ENCODE results near the gene HMCN2. TPM values are rescaled to one million over a fixed set of nuclear protein-coding genes. Genes with fewer than 3 reads are reported as not detected.

HMCN2 gene
- total and polyA plus RNA-seq, 2 donors from 2014 or later = 0.99 to 8.6 TPM

- Histone ChIP-seq H3K9me3 (ENCODE audit: control insufficient read depth in 2 of 3, insufficient read depth in 1 of 3, low read length in 3 of 3) (peaks cover 0 to 2% (median 0%) of the 10 kb centered on the region in 3 donors), H3K27me3 (ENCODE audit: control insufficient read depth, insufficient read depth, low read length) (no peaks in the 10 kb centered on the region), H3K27ac (ENCODE audit: low read depth in 2 of 2, low read length in 2 of 2) (peak overlapping the region in 1 of 2 donors; percentile 16), H3K36me3 (ENCODE audit: control insufficient read depth in 2 of 3, insufficient read depth in 3 of 3, low read length in 3 of 3) (peaks cover 3 to 30% (median 4%) of the 10 kb centered on the region in 3 donors), H3K9ac (ENCODE audit: low read length in 3 of 3) (no peak overlapping the region), H3K4me3 (ENCODE audit: low read length in 3 of 3) (no peak overlapping the region), H3K4me1 (ENCODE audit: control insufficient read depth in 2 of 3, insufficient read depth in 2 of 3, low read depth in 1 of 3, low read length in 3 of 3) (peaks cover 0 to 7% (median 3%) of the 10 kb centered on the region in 3 donors)
- intact Hi-C loops (cut with DNase I) = no loop called here
- TF ChIP-seq CTCF (IDR thresholded peaks at IDR 0.05; ENCODE audit: borderline replicate concordance, extremely low read depth, insufficient read depth) = no peak
- FAIRE-seq (no peak), DNase-seq (no peak)
Measured at GRCh38 chr9:130459151-130459550, 193.6 kb downstream of the HMCN2 start.

- intact Hi-C loops (cut with DNase I) = loop anchor here (5.0 kb wide), 1 partner anchor 222 kb away; no protein-coding TSS in a partner anchor
- no peaks in the 10 kb centered on the region for H3K9me3 ChIP-seq (ENCODE audit: control insufficient read depth in 2 of 3, insufficient read depth in 1 of 3, low read length in 3 of 3)
- H3K4me3 ChIP-seq (ENCODE audit: low read length in 3 of 3) = no peak overlapping the region
- no peaks in the 10 kb centered on the region for H3K27me3 ChIP-seq (ENCODE audit: control insufficient read depth, insufficient read depth, low read length)
- peaks cover 0 to 24% (median 0%) of the 10 kb centered on the region in 3 donors for H3K36me3 ChIP-seq (ENCODE audit: control insufficient read depth in 2 of 3, insufficient read depth in 3 of 3, low read length in 3 of 3)
- no peak for TF ChIP-seq CTCF (IDR thresholded peaks at IDR 0.05; ENCODE audit: borderline replicate concordance, extremely low read depth, insufficient read depth)
- peaks cover 0 to 6% (median 0%) of the 10 kb centered on the region in 3 donors for H3K4me1 ChIP-seq (ENCODE audit: control insufficient read depth in 2 of 3, insufficient read depth in 2 of 3, low read depth in 1 of 3, low read length in 3 of 3)
- no peak for FAIRE-seq
- DNase-seq = no peak
- H3K9ac ChIP-seq (ENCODE audit: low read length in 3 of 3) = no peak overlapping the region
- H3K27ac ChIP-seq (ENCODE audit: low read depth in 2 of 2, low read length in 2 of 2) = no peak overlapping the region
Measured at GRCh38 chr9:130459941-130460669, 194.5 kb downstream of the HMCN2 start.

GRCh38 chr9:130461218-130461630 is 195.7 kb downstream of the HMCN2 start:
- peak; percentile 83 for TF ChIP-seq CTCF (IDR thresholded peaks at IDR 0.05; ENCODE audit: borderline replicate concordance, extremely low read depth, insufficient read depth)
- H3K9ac ChIP-seq (ENCODE audit: low read length in 3 of 3) = no peak overlapping the region
- no peak overlapping the region for H3K27ac ChIP-seq (ENCODE audit: low read depth in 2 of 2, low read length in 2 of 2)
- DNase-seq = peak in 4 of 5 donors; percentile 62 to 83 (median 78)
- intact Hi-C loops (cut with DNase I) = loop anchor here (5.0 kb wide), 1 partner anchor 221 kb away; no protein-coding TSS in a partner anchor
- no peak overlapping the region for H3K4me3 ChIP-seq (ENCODE audit: low read length in 3 of 3)
- no peak for FAIRE-seq
- no peaks in the 10 kb centered on the region for H3K9me3 ChIP-seq (ENCODE audit: control insufficient read depth in 2 of 3, insufficient read depth in 1 of 3, low read length in 3 of 3)
- peaks cover 0 to 4% (median 0%) of the 10 kb centered on the region in 3 donors for H3K4me1 ChIP-seq (ENCODE audit: control insufficient read depth in 2 of 3, insufficient read depth in 2 of 3, low read depth in 1 of 3, low read length in 3 of 3)
- H3K27me3 ChIP-seq (ENCODE audit: control insufficient read depth, insufficient read depth, low read length) = no peaks in the 10 kb centered on the region
- H3K36me3 ChIP-seq (ENCODE audit: control insufficient read depth in 2 of 3, insufficient read depth in 3 of 3, low read length in 3 of 3) = peaks cover 0 to 16% (median 0%) of the 10 kb centered on the region in 3 donors
